ENCODE data around the gene RNF20. TPM values are rescaled to one million over a fixed set of nuclear protein-coding genes. Genes with fewer than 3 reads are reported as not detected.
A peak's percentile ranks its signal among the peaks of the same experiment; 100 is the strongest.

Gene RNF20
- total and polyA plus RNA-seq, 2 experiments from 2014 or later, result 24.4 to 30.2 TPM

GRCh38 chr9:101591787-101592446 lies 58.3 kb downstream of the RNF20 start:
- no peak overlapping the region for H3K4me3 ChIP-seq
- no peaks in the 10 kb centered on the region for H3K9me3 ChIP-seq (ENCODE audit: low read depth)
- H3K27ac ChIP-seq, result no peak overlapping the region
- no peak for DNase-seq (ENCODE audit: low read depth in 1 of 2, low spot score in 1 of 2)
- TF ChIP-seq CTCF (IDR thresholded peaks at IDR 0.05; ENCODE audit: low read depth, low read length), result no peak
- no peaks in the 10 kb centered on the region for H3K36me3 ChIP-seq
- no peaks in the 10 kb centered on the region for H3K4me1 ChIP-seq (ENCODE audit: low read depth)
- no peaks in the 10 kb centered on the region for H3K27me3 ChIP-seq

- no peak for DNase-seq (ENCODE audit: low read depth in 1 of 2, low spot score in 1 of 2)
- H3K4me3 ChIP-seq, result no peak overlapping the region
- no peak overlapping the region for H3K27ac ChIP-seq
- no peaks in the 10 kb centered on the region for H3K27me3 ChIP-seq
- no peak for TF ChIP-seq CTCF (IDR thresholded peaks at IDR 0.05; ENCODE audit: low read depth, low read length)
- no peaks in the 10 kb centered on the region for H3K36me3 ChIP-seq
- no peaks in the 10 kb centered on the region for H3K4me1 ChIP-seq (ENCODE audit: low read depth)
- no peaks in the 10 kb centered on the region for H3K9me3 ChIP-seq (ENCODE audit: low read depth)
Observed at GRCh38 chr9:101592788-101593187, 59.1 kb downstream of the RNF20 start.

GRCh38 chr9:101593345-101593744 lies 59.7 kb downstream of the RNF20 start:
- H3K27me3 ChIP-seq, result no peaks in the 10 kb centered on the region
- no peak for DNase-seq (ENCODE audit: low read depth in 1 of 2, low spot score in 1 of 2)
- H3K27ac ChIP-seq, result no peak overlapping the region
- no peak for TF ChIP-seq CTCF (IDR thresholded peaks at IDR 0.05; ENCODE audit: low read depth, low read length)
- H3K9me3 ChIP-seq (ENCODE audit: low read depth), result no peaks in the 10 kb centered on the region
- H3K4me3 ChIP-seq, result no peak overlapping the region
- H3K4me1 ChIP-seq (ENCODE audit: low read depth), result no peaks in the 10 kb centered on the region
- H3K36me3 ChIP-seq, result no peaks in the 10 kb centered on the region

GRCh38 chr9:101594796-101595195 lies 61.1 kb downstream of the RNF20 start, which contains the start of gene PPP3R2:
TSS of gene PPP3R2 (minus strand) at chr9:101594969. CDS start at chr9:101594921, 48 bp downstream.
- DNase-seq (ENCODE audit: low read depth in 1 of 2, low spot score in 1 of 2), result no peak
- Histone ChIP-seq H3K4me1 (ENCODE audit: low read depth) (no peaks in the 10 kb centered on the region), H3K27me3 (no peaks in the 10 kb centered on the region), H3K9me3 (ENCODE audit: low read depth) (no peaks in the 10 kb centered on the region), H3K27ac (no peak within 1 kb of the TSS), H3K36me3 (no peaks in the 10 kb centered on the region), H3K4me3 (no peak within 1 kb of the TSS)
- TF ChIP-seq CTCF (IDR thresholded peaks at IDR 0.05; ENCODE audit: low read depth, low read length), result no peak

- DNase-seq (ENCODE audit: low read depth in 1 of 2, low spot score in 1 of 2), result peak; percentile 56 to 64
- peak; percentile 66 for TF ChIP-seq CTCF (IDR thresholded peaks at IDR 0.05; ENCODE audit: low read depth, low read length)
- H3K4me1 ChIP-seq (ENCODE audit: low read depth), result no peaks in the 10 kb centered on the region
- no peak overlapping the region for H3K27ac ChIP-seq
- H3K4me3 ChIP-seq, result no peak overlapping the region
- no peaks in the 10 kb centered on the region for H3K27me3 ChIP-seq
- no peaks in the 10 kb centered on the region for H3K9me3 ChIP-seq (ENCODE audit: low read depth)
- H3K36me3 ChIP-seq, result no peaks in the 10 kb centered on the region
Observed at GRCh38 chr9:101601904-101602765, 68.5 kb downstream of the RNF20 start.

Measured in cardiac muscle cell (in vitro differentiated cells and primary cell).